IPS-18c (cell line): ENCODE data around the gene SLC6A9.

ENCODE experiments used
- H3K4me3 ChIP-seq: 2 replicates; pipeline ENCODE4 v1.7.0; 2013; ENCODE audit warnings: low read depth, mild to moderate bottlenecking, low read length, moderate library complexity; ENCODE audit not compliant: insufficient read depth
- H3K9me3 ChIP-seq: one replicate; pipeline ENCODE4 v1.6.1; 2013; ENCODE audit warnings: mild to moderate bottlenecking, low read length, moderate library complexity; ENCODE audit not compliant: control insufficient read depth, insufficient read depth

The SLC6A9 gene

DNA sequence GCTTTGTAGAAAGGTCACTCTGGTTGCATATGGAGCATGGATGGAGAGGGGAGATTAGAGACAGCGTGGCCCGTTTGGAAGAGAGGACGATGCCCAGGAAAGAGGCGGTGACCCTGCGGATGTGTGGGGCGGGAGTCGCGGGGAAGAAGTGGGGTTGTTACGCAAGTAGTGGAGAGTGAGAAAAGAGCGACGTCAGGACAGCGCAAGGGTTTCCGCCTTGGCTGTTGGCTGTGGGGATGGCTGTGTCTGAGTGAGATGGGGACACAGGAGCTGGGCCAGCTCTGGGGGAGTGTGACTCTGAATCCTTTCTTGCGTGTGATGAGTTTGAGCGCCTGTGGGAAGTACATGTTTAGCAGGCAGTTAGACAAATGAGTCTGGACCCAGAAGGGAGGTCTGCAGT, 48.5 kb downstream of the SLC6A9 start:
- Histone ChIP-seq H3K4me3 (no peak overlapping the region), H3K9me3 (no peaks in the 10 kb centered on the region)

DNA sequence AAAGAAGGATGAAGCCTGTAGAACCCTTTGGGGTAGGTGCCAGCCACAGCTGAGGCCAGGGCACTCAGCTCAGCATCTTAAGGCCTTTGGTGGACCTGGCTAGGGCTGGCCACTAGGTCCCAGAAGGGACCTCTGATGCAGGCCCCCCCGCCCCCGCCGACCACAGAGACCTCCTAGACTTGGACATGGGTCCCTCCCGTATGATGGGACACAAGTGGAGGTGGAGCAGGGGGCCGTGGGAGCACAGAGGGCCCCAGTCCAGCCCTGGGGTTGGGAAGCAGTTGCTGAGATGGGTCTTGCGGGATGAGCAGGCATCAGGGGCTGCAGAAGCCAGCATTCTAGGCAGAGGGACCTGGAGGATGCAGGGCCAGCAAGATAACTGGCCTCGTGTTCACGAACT, 49.0 kb downstream of the SLC6A9 start:
- Histone ChIP-seq H3K4me3 (no peak overlapping the region), H3K9me3 (no peaks in the 10 kb centered on the region)

DNA sequence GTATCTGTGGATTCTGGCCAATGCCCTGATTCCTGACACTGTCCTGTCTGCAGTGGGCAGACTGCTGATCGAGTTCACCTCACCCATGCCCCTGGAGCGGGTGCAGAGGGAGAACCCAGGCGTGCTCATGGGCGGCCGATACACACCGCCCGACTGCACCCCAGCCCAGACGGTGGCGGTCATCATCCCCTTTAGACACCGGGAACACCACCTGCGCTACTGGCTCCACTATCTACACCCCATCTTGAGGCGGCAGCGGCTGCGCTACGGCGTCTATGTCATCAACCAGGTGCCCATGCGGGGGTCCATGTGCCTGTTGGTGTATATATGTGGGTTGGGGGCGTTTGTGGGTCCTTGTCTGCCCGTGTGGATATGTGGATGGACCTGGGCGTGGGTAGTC, 49.6 kb downstream of the SLC6A9 start:
- H3K9me3 ChIP-seq, result no peaks in the 10 kb centered on the region
- H3K4me3 ChIP-seq, result no peak overlapping the region

DNA sequence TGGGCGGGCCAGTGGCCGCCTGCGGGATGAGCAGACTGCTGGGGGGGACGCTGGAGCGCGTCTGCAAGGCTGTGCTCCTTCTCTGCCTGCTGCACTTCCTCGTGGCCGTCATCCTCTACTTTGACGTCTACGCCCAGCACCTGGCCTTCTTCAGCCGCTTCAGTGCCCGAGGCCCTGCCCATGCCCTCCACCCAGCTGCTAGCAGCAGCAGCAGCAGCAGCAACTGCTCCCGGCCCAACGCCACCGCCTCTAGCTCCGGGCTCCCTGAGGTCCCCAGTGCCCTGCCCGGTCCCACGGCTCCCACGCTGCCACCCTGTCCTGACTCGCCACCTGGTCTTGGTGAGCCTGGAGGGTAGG, 50.1 kb downstream of the SLC6A9 start:
- Histone ChIP-seq H3K9me3 (no peaks in the 10 kb centered on the region), H3K4me3 (no peak overlapping the region)

- Histone ChIP-seq H3K9me3 (no peaks in the 10 kb centered on the region), H3K4me3 (peak overlapping the region; percentile 65)
These were observed 50.8 kb downstream of the SLC6A9 start for GRCh38 chr1:43980255-43981134.

- Histone ChIP-seq H3K9me3 (peaks cover 3% of the 10 kb centered on the region), H3K4me3 (peak overlapping the region; percentile 65)
These were observed 51.6 kb downstream of the SLC6A9 start for GRCh38 chr1:43979528-43980254.

DNA sequence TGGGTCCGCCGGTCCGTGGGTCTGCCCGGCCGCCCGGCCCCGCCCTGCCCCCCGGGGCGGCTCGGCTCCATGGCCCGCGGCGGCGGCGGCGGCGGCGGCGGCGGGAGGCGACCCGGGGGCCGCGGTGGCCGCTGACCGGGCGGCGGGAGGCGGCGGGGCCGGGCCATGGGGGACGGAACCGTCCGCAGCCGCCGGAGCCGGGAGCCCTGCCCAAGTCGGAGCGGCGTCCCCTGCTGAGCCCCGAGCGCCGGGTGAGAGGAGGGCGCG, 52.1 kb downstream of the SLC6A9 start:
- Histone ChIP-seq H3K4me3 (peak overlapping the region; percentile 65), H3K9me3 (peaks cover 3% of the 10 kb centered on the region)

GRCh38 chr1:43978551-43979260, 52.6 kb downstream of the SLC6A9 start, which contains the start of gene B4GALT2:
B4GALT2 (plus strand) TSS chr1:43979210; CDS start chr1:43981161, 1,951 bp downstream.
- Histone ChIP-seq H3K4me3 (peak within 1 kb of the TSS; percentile 89), H3K9me3 (peaks cover 3% of the 10 kb centered on the region)

GRCh38 chr1:43978264-43978550, 53.1 kb downstream of the SLC6A9 start:
- H3K9me3 ChIP-seq, result peaks cover 3% of the 10 kb centered on the region
- peak overlapping the region; percentile 89; the same call in 1 of the 2 replicates for H3K4me3 ChIP-seq

- 0 out of 2 replicates have a peak overlapping the region, but pooled peaks have one; percentile 89 for H3K4me3 ChIP-seq
- H3K9me3 ChIP-seq, result peaks cover 3% of the 10 kb centered on the region
These were observed 53.6 kb downstream of the SLC6A9 start for GRCh38 chr1:43977376-43978263.

DNA sequence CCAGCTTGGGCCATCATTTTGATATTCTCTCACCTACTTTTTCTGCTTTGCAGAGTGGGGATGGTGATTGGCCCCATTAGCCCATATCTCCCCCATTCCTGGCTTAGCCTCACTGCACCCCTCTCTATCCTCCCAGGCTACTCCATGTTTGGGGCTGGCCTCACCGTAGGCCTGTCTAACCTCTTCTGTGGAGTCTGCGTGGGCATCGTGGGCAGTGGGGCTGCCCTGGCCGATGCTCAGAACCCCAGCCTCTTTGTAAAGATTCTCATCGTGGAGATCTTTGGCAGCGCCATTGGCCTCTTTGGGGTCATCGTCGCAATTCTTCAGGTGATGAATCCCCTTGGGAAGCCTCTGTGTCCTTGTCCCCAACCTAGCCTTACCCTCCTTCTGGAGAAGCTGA, 54.4 kb downstream of the SLC6A9 start:
- H3K9me3 ChIP-seq, result peaks cover 3% of the 10 kb centered on the region
- no peak overlapping the region for H3K4me3 ChIP-seq

- peaks cover 3% of the 10 kb centered on the region for H3K9me3 ChIP-seq
- peak overlapping the region; percentile 94 for H3K4me3 ChIP-seq
These were observed 55.2 kb downstream of the SLC6A9 start for GRCh38 chr1:43976045-43976444.

DNA sequence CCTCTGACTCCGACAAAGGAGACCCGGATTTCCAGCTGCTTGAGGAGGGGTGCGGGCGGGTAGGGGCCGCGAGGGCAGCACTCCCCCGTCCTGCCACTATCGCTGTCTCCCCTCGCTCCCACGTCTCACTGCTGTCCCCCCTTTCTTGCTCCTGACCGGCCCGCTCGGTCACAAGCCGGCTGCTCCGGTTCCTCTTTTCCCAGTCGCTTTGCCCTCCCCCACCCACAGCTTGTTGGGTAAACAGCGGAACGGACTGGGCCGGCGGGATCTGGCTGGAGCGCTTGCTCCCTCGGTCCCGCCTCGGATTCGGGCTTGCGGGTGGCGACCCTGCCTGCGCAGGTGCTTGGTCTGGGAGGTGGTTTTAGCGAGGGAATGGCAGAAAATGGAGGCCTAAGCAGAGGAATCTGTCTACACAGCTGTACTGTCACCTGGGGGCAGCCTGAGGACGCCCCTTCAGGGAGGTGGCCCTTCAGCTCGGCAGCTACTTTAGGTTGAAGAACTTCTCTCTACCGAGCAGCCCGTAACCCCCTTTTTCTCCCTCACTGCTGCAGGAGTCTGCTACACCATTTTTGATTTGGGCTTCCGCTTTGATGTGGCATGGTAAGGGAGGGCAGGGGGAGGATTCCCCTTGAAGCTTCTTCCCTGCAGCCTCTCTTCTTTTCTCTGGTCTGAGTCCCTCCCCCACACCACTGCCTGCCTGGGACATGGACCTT, 55.9 kb downstream of the SLC6A9 start:
- peak overlapping the region; percentile 94 for H3K4me3 ChIP-seq
- H3K9me3 ChIP-seq, result peaks cover 3% of the 10 kb centered on the region

- peaks cover 3% of the 10 kb centered on the region for H3K9me3 ChIP-seq
- H3K4me3 ChIP-seq, result peak within 1 kb of the TSS; percentile 94
These were observed 56.6 kb downstream of the SLC6A9 start, which contains the start of gene ATP6V0B for GRCh38 chr1:43974443-43975248. ATP6V0B (plus strand) TSS chr1:43974960; CDS start chr1:43975041, 81 bp downstream.

- Histone ChIP-seq H3K9me3 (peaks cover 3% of the 10 kb centered on the region), H3K4me3 (peak overlapping the region; percentile 94)
These were observed 57.2 kb downstream of the SLC6A9 start for GRCh38 chr1:43973981-43974442.
